DOHH2 (cell line): ENCODE data around the gene CRADD.

Source experiments
- EZH2phosphoT487 ChIP-seq: fragments of 200-600 bp; sonication (generic); IDR thresholded peaks from 2 replicates; pipeline ENCODE4 v1.6.1; 2017; ENCODE audit warnings: borderline replicate concordance, mild to moderate bottlenecking, antibody characterized with exemption, low read length, moderate library complexity, mixed read lengths
- TF ChIP-seq, protein P1 (sequence below): fragments of 200-600 bp; sonication (generic); IDR thresholded peaks from one replicate; pipeline ENCODE4 v1.5.1; 2014; ENCODE audit warnings: antibody characterized with exemption, mild to moderate bottlenecking, low read depth, low read length; ENCODE audit not compliant: poor library complexity, severe bottlenecking

DNA sequence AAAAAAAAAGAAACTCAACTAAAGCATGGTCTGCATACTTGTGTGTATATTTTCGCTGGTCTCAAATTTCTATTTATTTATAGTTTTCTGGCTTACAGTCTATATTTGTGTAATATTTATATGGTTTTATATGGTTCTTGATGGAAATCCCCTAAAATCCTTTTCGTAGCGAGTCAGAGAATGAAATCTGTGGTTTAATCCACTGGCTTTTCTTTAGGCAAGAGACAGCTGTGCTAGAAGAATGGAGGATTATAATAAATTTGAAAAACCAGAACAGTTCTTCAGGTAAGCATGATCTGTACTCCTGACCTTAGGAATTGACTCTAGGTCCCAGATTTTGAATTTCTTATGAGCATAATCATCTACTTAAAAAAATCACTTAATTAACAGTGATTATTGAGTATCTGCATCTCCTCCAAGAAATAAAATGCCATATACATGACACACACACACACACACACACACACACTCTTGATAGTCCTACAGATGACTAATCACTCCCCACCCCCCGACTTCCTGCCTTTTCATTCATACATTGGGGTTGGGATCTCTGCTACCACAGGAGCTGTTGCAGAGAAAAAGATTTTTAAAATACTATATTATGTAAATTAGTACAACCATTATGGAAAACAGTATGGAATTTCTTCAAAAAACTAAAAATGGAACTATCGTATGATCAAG lies 113.4 kb downstream of the CRADD start:
- TF ChIP-seq, protein P1, sequence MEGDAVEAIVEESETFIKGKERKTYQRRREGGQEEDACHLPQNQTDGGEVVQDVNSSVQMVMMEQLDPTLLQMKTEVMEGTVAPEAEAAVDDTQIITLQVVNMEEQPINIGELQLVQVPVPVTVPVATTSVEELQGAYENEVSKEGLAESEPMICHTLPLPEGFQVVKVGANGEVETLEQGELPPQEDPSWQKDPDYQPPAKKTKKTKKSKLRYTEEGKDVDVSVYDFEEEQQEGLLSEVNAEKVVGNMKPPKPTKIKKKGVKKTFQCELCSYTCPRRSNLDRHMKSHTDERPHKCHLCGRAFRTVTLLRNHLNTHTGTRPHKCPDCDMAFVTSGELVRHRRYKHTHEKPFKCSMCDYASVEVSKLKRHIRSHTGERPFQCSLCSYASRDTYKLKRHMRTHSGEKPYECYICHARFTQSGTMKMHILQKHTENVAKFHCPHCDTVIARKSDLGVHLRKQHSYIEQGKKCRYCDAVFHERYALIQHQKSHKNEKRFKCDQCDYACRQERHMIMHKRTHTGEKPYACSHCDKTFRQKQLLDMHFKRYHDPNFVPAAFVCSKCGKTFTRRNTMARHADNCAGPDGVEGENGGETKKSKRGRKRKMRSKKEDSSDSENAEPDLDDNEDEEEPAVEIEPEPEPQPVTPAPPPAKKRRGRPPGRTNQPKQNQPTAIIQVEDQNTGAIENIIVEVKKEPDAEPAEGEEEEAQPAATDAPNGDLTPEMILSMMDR = no peak
- no peak for TF ChIP-seq EZH2phosphoT487
